ENCODE measurements around the gene KCNH4.
A peak's percentile ranks its signal among the peaks of the same experiment; 100 is the strongest.

Gene KCNH4

DNA sequence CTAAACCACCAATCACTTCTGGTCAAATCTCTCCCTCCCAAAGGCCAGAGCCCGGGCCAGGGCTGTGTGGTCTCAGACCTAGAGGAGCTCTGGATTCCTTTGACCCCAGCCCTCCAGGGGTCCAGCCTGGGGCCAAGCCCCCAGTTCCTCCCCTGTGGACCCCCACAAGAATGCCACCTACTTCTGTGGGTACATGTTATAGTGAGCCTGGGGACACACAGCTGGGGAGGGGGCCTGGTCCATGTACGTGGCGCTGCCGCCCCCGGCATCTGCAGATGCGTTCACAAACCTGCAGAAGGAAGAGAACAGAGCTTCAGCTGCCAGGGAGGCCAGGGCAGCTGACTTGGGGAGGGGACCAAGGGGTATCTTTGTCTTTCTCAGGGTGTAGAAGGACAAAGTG lies 21.2 kb upstream of the KCNH4 start:
- no peak overlapping the region for H3K27ac Mint-ChIP-seq
- peaks cover 37% of the 10 kb centered on the region for H3K36me3 Mint-ChIP-seq (ENCODE audit: low read depth)
- no peak overlapping the region for H3K4me3 Mint-ChIP-seq
- no peaks in the 10 kb centered on the region for H3K4me1 Mint-ChIP-seq (ENCODE audit: low read depth)
- H3K9me3 Mint-ChIP-seq, result no peaks in the 10 kb centered on the region
- no peaks in the 10 kb centered on the region for H3K27me3 Mint-ChIP-seq (ENCODE audit: low read depth)

DNA sequence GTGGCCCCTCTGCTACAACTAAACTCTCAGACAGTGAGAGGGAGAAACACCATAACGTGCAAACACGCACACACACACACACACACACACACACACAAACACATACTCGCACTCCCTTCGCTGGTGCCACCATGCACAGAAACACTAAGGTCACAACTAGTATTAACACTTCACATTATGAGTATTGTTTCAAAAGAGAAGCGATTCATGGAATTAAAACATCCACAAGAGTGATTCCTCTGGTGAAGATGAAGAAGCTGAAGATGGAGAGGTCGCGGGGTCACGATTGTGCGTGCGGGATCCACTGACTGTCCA lies 20.5 kb upstream of the KCNH4 start:
- H3K4me3 Mint-ChIP-seq, result no peak overlapping the region
- H3K27ac Mint-ChIP-seq, result no peak overlapping the region
- H3K27me3 Mint-ChIP-seq (ENCODE audit: low read depth), result no peaks in the 10 kb centered on the region
- H3K36me3 Mint-ChIP-seq (ENCODE audit: low read depth), result peaks cover 37% of the 10 kb centered on the region
- H3K4me1 Mint-ChIP-seq (ENCODE audit: low read depth), result no peaks in the 10 kb centered on the region
- H3K9me3 Mint-ChIP-seq, result no peaks in the 10 kb centered on the region

DNA sequence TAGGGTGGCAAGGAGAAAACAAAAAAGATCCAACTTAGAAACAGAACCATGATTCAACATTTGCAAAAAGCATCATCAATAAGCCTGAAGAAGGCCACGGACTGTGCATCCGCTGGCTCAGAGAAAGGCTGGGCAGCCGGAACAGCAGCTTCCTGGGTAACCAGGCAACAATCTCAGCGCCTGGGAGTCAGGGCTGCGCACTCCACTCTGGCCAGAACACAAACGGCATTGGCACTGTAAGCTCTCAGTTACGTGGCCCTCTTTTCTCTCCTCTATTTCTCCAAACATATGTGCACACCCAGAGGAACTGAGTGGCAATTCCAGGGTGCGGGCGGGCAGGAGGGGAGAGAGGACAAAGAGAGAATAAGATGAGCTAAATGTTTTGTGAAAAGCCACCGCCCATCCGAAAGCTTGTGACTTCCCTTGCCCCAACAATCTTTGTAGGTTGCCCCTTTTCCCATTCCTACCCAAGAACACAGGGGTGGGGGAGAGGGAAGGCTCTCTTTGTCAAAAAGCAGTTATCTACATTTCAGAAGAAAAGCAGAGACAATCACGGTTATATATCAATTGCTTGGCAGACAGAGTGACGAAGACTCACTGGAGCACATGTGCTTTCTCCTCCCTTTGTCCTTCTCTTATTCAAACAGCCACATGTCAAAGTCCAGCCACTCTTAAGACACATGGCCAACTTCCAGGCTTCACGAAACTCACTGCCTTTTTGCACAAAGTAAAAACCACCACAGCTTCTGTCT lies 19.9 kb upstream of the KCNH4 start:
- Mint-ChIP-seq H3K36me3 (ENCODE audit: low read depth) (peaks cover 35% of the 10 kb centered on the region), H3K4me3 (no peak overlapping the region), H3K9me3 (no peaks in the 10 kb centered on the region), H3K27ac (peak overlapping the region; percentile 15), H3K27me3 (ENCODE audit: low read depth) (no peaks in the 10 kb centered on the region), H3K4me1 (ENCODE audit: low read depth) (no peaks in the 10 kb centered on the region)

DNA sequence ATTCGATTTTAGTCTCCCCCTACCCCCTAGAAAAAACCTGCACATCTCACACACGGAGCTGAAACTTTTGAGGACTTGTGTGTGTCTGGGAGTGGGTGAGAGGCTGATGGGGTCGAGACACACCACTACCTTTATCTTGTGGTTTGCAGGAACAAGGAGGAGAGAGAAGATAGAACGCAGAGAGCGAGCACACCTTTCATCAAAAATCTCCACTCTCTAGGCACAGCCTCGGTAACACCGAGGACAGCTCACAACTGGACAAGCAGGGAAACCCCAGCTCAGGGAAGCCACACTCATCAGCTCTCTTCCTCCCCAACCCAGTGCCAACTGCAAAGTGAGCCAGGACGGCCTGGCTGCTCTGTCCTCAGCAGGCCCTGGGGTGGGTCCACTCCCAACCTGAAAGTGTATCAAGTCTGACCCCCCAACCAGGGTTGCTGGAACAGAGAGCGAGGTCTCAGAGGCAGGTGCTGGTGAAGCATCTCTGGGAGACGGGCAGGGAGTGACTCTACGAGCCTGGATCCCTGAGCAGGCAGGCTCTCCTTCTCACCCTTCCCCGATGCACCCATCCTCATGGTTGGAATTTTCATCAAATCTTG lies 18.6 kb upstream of the KCNH4 start:
- peak overlapping the region; percentile 36 for H3K27ac Mint-ChIP-seq

DNA sequence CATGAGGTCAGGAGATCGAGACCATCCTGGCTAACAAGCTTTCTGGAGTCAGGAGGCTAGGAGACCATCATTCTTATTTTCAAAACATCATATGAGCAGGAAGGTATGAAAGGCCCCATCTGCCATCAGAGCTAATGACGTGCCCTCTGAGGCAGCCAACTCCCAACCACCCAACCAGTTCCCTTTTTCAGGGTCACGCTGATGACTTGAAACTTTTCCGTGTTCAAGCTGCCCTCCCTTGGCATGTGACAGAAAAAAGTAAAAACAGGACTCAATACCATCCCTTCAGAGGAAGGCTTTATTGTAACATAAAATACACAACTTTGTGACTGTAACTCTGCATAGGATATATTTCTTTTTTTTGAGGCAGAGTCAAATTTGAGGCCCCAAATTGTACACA lies 18.0 kb upstream of the KCNH4 start:
- Mint-ChIP-seq H3K36me3 (ENCODE audit: low read depth) (peaks cover 26% of the 10 kb centered on the region), H3K4me1 (ENCODE audit: low read depth) (peaks cover 5% of the 10 kb centered on the region), H3K27ac (peak overlapping the region; percentile 2), H3K4me3 (no peak overlapping the region), H3K27me3 (ENCODE audit: low read depth) (no peaks in the 10 kb centered on the region), H3K9me3 (no peaks in the 10 kb centered on the region)

More for the DNA sequence above, 18.6 kb upstream of the KCNH4 start:
- Mint-ChIP-seq H3K4me1 (ENCODE audit: low read depth) (peaks cover under 1% of the 10 kb centered on the region), H3K27me3 (ENCODE audit: low read depth) (no peaks in the 10 kb centered on the region), H3K36me3 (ENCODE audit: low read depth) (peaks cover 30% of the 10 kb centered on the region), H3K4me3 (no peak overlapping the region), H3K9me3 (no peaks in the 10 kb centered on the region)

DNA sequence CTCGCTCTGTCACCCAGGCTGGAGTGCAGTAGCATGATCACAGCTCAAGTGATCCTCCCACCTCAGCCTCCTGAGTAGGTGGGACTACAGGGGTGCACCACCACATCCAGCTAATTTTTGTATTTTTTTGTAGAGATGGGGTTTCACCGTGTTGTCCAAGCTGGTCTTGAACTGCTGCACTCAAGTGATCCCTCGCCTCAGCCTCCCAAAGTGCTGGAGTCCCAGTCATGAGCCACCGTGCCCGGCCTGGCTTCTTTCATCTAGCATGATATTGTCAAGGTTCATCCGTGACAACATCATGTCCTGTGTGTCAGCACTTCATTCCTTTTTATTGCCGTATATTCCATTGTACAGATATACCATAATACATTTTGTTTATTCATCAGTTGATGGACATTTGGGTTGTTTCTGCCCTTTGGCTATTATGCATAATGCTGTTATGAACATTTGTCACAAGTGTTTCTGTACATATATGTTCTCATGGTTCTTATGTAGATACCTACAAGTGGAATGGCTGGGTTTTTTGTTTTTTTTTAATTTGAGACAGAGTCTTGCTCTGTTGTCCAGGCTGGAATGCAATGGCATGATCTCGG lies 16.7 kb upstream of the KCNH4 start:
- Mint-ChIP-seq H3K4me3 (no peak overlapping the region), H3K9me3 (no peaks in the 10 kb centered on the region), H3K36me3 (ENCODE audit: low read depth) (peaks cover 23% of the 10 kb centered on the region), H3K27me3 (ENCODE audit: low read depth) (no peaks in the 10 kb centered on the region), H3K27ac (no peak overlapping the region), H3K4me1 (ENCODE audit: low read depth) (peaks cover 11% of the 10 kb centered on the region)

DNA sequence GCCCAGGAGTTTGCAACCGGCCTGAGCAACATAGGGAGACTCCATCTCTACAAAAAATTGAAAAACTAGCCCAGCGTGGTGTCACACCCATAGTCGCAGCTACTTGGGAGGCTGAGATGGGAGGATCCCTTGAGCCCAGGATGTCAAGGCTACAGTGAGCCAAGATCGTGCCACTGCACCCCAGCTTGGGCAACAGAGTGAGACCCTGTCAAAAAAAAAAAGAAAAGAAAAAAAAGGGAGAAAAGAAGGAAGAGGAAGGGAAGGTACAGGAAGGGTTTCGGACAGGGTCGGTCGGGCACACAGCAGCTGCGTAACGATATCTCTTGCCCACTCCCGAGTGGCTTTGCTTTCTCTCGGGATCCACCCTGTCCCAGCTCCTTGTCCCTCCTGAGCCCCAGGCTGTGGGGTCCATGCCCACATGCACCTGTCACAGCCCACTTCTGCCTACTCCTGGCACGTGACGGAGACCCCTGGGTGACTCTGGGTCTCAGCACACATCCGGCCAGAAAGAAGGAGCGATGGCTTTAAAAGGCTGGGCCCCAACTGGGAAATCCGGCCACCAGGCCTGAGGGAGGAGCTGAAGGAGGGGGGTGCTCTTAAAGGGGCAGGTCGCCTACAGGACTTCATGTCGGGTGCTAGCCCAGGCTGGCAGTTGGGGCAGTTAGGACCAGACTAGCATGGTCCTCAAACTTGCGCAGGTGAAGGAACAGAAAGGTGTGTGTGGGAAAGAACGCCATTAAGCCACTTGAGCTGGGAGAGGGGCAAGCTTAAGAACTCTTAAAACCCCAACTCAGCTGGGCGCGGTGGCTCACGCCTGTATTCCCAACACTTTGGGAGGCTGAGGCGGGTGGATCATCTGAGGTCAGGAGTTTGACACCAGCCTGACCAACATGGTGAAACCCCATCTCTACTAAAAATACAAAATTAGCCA lies 13.3 kb upstream of the KCNH4 start, which contains the start of gene GHDC:
GHDC (minus strand) TSS at position 526 of the 931 bp plus-strand sequence. CDS start 913 bp downstream, outside the sequence.
- H3K36me3 Mint-ChIP-seq (ENCODE audit: low read depth), result peaks cover 3% of the 10 kb centered on the region
- H3K4me1 Mint-ChIP-seq (ENCODE audit: low read depth), result peaks cover 11% of the 10 kb centered on the region

DNA sequence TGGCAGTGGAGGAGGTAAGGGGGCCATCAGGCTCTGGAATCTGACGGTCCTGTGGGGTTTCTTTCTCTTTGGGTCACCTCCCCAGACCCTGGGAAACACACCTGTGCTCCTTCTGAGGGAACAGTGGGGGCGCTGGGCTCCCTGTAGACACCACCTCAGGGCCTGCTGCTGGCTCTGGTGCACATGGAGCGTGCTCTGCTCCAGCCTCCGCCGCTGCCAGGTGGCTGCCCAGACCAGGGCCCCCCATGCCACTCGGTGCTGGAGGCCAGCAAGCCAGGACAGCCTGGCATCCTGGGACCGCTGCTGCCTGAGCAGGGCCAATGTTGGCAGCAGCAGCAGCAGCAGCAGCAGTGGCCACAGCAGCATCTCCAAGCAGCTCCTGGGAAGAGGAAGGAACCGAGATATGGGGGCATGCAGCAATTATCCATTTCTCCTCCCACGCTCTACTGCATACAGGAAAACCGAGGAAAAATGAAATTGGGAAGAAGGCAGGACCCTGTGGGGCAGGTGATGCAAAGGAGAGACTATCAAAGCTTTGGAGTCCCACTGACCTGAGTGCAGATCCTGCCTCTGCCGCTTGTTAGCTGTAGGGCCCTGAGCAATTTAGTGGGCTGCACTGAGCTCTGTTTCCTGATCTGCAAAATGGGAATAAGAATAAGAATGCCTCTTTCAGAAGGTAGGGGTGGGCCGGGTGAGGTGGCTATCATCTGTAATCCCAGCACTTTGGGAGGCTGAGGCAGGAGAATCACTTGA lies 12.4 kb upstream of the KCNH4 start:
- no peaks in the 10 kb centered on the region for H3K36me3 Mint-ChIP-seq (ENCODE audit: low read depth)
- H3K27me3 Mint-ChIP-seq (ENCODE audit: low read depth), result no peaks in the 10 kb centered on the region
- H3K4me1 Mint-ChIP-seq (ENCODE audit: low read depth), result peaks cover 14% of the 10 kb centered on the region
- H3K9me3 Mint-ChIP-seq, result no peaks in the 10 kb centered on the region
- H3K27ac Mint-ChIP-seq, result peak overlapping the region; percentile 90
- peak overlapping the region; percentile 91 for H3K4me3 Mint-ChIP-seq

More for the DNA sequence above, 13.3 kb upstream of the KCNH4 start, which contains the start of gene GHDC:
- peak within 1 kb of the TSS; percentile 90 for H3K27ac Mint-ChIP-seq
- peak within 1 kb of the TSS; percentile 91 for H3K4me3 Mint-ChIP-seq
- no peaks in the 10 kb centered on the region for H3K9me3 Mint-ChIP-seq
- no peaks in the 10 kb centered on the region for H3K27me3 Mint-ChIP-seq (ENCODE audit: low read depth)

DNA sequence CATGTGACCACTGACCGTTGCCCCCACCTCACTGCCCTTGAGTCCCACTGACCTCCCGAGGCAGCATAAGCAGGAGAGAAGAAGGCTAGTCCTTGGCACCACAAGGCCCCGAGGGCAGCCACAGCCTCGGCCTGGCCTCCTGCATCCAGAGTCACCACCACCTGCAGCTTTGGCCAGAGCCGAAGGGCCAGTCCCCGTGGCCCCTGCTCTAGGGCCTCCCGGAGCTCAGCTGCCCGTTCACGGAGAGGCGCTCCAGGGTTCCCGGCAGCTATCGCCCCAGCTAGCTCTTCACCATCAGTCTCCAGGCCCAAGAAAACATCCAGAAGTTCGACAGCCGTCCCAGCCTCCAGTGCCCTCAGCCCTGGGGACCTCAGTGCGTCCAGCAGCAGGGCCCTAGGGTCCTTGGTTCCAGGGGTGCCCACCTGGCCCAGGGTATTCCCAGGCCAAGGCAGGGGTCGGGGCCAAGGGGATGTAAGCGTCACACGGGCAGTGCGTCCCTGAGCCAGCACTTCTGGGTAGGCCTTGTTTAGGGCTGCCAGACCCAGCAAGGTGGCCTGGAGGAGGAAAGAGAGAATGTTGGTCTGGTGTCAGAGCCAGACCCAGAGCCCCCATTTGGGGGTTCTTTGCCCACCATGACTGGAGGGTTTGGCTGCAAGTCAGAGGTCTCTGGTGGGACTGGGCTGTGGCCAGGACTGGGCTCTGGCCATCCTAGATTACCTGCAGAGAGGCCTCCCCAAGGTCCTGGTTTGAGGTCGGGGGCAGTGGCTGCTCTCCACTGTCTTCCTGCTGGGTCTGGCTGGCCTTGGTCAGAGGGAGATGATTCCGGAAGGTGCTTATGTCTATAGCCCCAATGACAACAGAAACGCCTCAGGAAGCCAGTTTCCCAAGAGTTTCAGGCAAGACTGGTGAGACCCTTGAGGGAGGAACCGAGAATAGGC lies 11.5 kb upstream of the KCNH4 start:
- H3K4me1 Mint-ChIP-seq (ENCODE audit: low read depth), result peaks cover 14% of the 10 kb centered on the region
- H3K27ac Mint-ChIP-seq, result peak overlapping the region; percentile 20
- peak overlapping the region; percentile 28 for H3K4me3 Mint-ChIP-seq

DNA sequence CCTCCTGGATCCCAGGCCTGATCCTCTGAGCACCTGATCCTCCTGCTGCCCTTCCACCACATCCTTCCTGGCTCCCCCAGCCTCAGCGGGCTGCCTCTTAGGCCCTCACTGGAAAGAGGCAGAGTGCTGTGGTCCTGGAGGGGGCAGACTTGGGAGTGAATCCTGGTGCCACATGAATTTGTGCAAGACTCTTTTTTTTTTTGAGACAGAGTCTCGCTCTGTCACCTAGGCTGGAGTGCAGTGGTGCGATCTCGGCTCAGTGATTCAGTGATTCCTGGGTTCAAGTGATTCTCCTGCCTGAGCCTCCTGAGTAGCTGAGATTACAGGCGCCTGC lies 10.3 kb upstream of the KCNH4 start:
- H3K9me3 Mint-ChIP-seq, result no peaks in the 10 kb centered on the region
- H3K4me1 Mint-ChIP-seq (ENCODE audit: low read depth), result peaks cover 14% of the 10 kb centered on the region
- no peak overlapping the region for H3K4me3 Mint-ChIP-seq
- H3K27me3 Mint-ChIP-seq (ENCODE audit: low read depth), result no peaks in the 10 kb centered on the region
- H3K27ac Mint-ChIP-seq, result no peak overlapping the region
- no peaks in the 10 kb centered on the region for H3K36me3 Mint-ChIP-seq (ENCODE audit: low read depth)

More for the DNA sequence above, 11.5 kb upstream of the KCNH4 start:
- Mint-ChIP-seq H3K9me3 (no peaks in the 10 kb centered on the region), H3K27me3 (ENCODE audit: low read depth) (no peaks in the 10 kb centered on the region), H3K36me3 (ENCODE audit: low read depth) (no peaks in the 10 kb centered on the region)

DNA sequence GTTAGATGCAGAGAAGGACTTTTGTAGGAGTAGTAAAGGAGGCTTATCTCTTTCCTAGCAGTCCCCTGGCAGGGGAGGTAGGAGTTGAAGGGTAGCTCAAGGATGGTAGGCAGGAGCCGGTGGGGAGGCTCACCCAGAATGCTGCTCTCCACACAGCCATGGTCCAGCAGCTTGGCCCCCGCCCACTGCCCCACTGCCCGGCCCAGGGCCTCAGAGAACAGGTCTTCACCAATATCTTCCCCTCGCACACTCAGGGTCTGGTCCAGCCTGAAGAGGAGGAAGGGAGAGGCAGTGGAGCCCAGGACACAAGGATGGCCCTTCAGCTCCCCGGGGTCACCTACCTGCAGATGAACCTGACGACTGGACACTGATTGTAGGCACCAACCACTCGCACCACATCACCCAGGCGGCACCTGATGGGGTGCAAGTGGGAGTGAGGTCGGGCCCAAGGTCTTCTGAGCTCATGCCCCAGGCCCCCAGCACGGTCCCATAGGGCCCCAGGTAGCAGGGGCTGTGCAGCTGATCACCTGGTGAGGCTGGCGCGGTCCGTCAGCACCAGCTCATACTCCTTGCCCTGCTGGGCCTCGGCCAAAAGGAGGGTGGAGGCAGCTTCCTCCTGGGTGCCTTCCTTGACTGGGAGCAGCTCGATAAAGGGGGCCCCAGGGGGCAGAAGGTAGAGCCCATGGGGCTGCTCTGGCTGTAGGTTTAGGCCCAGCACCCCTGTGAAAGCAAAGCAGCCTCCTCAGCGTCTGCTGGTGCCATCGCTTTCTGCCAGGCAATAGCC lies 9.7 kb upstream of the KCNH4 start:
- H3K4me1 Mint-ChIP-seq (ENCODE audit: low read depth), result peaks cover 14% of the 10 kb centered on the region
- H3K27me3 Mint-ChIP-seq (ENCODE audit: low read depth), result no peaks in the 10 kb centered on the region
- H3K4me3 Mint-ChIP-seq, result no peak overlapping the region

DNA sequence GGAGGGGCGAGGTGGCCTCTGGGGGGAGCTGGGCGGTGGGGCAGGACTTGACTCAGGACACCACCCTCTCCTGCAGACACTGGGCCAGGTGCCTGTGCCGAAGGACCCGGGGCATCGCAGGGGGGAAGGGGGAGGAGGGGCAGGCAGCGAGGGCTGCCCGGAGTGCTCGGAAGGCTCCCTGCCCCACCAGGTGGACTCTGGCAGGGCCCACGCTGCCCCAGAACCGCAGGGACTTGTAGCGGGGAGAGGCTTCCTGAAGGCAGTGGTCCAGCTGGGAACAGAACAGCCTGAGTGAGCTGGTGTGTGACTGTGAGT lies 8.7 kb upstream of the KCNH4 start:
- H3K36me3 Mint-ChIP-seq (ENCODE audit: low read depth), result no peaks in the 10 kb centered on the region
- no peaks in the 10 kb centered on the region for H3K9me3 Mint-ChIP-seq
- no peak overlapping the region for H3K4me3 Mint-ChIP-seq
- no peak overlapping the region for H3K27ac Mint-ChIP-seq
- no peaks in the 10 kb centered on the region for H3K27me3 Mint-ChIP-seq (ENCODE audit: low read depth)
- H3K4me1 Mint-ChIP-seq (ENCODE audit: low read depth), result peaks cover 20% of the 10 kb centered on the region

More for the DNA sequence above, 9.7 kb upstream of the KCNH4 start:
- Mint-ChIP-seq H3K9me3 (no peaks in the 10 kb centered on the region), H3K36me3 (ENCODE audit: low read depth) (no peaks in the 10 kb centered on the region), H3K27ac (no peak overlapping the region)
